NOMO-1 (cell line): ENCODE data around the gene SLC5A6.

Experiments used
- DNase-seq, 2 experiments: peaks; one replicate each; lab custom pipeline; 2025; ENCODE audit not compliant: unreplicated experiment in 2 of 2; lab: John Stamatoyannopoulos, UW

SLC5A6 gene

DNA sequence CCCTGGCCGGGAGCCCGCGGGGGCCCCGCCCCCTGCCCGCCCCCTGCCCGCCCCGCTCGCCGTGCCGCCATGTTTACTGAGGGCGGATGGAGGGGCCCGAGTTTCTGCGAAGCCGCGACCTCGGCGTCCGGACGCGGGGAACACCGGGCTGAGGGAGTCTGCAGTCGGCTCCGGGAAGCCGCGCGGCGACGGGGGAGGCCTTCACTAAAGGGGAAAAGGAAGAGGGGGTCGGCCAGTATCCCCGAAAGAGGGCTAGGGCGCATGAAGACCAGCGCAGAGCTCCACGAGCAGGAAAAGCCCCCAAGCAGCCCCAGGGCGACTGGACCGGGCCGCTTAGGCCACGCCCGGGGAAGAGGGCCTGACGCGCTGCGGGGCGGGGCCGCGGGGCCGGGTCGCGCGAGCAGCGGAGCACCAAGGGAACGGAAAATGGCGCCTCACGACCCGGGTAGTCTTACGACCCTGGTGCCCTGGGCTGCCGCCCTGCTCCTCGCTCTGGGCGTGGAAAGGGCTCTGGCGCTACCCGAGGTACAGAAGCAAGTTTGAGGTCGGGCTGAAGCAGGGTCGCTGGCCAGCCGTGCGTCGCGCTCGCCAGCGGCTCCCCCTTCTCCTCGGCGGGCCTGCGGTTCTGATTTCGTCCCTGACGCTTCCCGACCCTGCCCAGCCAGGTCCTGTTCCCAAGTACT is at the start of gene SLC5A6, which contains the start of gene ATRAID:
SLC5A6 (minus strand) TSS at position 326 of the 683 bp plus-strand sequence. CDS start 4,618 bp downstream, outside the sequence.
ATRAID (plus strand) TSS at position 99 of the 683 bp plus-strand sequence; CDS start at position 427, 328 bp downstream.
- DNase-seq = peak; percentile 83 to 93

DNA sequence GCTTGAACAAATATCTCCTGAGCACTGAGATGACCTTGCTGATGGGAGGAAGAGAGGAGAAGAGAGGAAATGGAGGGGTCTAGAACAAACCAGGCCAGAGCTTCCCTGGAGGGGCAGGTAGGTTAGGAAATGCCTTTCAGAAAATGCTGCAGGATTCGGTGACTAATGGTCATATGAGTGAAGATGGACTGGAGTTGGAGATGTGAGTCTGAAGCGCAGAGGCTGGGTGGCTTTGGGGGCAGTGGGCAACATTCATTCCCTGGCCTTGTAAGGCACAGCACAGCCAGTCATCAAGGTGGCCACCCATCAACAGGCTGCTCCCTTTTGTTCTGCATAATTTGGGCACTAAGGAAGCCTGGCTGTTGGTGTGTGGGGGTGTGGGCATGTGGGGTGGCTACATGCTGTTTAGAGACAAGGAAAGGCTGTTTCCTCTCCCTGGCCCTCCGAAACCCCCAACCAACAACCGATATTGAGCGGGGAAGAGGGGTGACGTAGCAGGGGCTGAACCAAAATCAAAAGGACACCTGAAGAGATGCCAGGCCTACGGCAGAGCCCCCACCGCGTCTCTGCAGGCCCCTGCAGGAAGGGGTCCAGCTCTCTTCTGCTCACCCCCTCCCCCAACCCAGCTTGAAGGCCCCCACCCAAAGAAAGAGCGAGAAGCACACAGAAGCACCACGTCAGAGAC is 49.3 kb upstream of the SLC5A6 start:
- DNase-seq = no peak

DNA sequence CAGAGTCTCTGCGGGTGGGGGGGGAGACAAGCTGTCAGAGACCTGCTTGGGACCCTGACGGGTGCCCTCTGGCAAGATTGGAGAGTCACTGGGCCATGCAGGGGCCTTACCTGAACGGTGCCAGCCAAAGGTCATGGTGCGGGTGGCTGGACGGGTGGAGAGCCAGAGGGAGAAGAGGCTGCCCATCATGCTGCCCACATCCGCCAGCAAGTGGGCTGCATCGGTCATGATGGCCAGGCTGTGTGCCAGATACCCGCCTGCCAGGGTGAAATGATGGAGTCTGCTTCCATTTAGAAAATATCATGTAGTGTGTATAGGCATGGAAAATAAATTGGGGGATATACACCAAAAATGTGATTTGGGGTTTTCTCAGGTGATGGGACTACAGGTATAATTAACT is 46.0 kb upstream of the SLC5A6 start:
- no peak for DNase-seq

DNA sequence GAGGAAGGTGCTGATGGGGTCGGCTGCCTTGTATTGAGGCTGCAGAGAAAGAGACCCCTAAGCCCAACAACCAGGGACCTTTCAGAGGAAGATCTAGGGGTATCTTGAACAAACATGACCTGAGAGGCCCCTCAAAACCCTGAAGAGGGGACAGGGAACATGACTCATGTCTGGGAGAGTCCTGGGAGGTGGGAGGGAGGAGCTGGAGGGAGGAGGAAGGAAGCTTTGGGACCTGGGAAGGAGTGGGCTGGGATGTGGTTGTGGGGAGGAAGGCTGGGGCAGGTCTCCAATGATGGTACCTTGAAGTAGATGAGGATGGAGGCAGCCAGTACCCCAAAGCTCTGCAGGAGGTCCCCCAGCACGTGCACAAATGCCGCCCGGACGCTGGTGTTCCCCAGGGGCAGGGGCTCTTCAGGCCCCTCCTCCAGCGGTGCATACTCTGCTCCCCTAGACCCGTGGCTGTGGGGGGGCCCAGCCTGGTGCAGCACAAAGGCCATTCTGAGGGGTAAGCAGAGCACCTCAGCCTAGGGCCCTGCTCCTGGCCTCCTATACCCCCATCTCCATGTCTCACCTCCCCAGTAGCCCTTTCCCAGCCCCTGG is 44.9 kb upstream of the SLC5A6 start:
- no peak for DNase-seq

DNA sequence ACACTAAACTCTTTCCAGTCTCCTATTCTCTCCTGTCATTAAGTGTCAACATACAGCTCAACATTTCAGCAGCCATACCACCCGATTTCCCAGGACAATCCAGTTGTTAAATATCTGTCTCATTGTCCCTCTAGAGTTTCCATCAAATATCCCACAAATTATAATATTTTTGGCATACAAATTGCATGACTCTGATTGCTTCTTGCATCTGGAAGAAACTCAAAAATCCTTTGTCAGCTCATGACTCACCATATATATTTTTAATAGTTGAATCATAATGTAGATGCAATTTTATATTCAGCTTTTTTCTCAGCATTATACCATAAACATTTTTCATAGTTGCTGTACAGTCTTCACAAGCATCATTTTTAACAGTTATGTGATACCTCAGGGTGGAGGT is 43.6 kb upstream of the SLC5A6 start:
- no peak for DNase-seq

DNA sequence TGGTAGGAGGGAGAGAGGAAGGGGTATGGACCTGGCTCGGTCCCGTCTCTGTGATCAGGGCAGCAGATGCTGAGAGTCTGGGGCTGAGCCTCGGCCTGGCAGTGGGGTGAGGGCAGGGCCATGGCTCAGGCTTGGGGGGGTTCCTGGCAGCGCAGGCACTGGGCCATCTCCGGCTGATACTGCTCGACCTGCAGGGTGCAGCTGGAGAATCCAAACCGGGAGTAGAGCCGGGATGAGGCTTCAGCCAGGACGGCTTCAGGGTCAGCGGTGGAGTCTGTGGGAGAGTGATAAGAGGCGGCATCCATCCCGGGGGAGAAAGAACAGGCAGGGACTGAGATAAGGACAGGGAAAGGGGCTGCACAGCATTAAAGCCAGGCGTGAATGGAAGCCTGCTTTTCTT is 43.1 kb upstream of the SLC5A6 start:
- no peak for DNase-seq

DNA sequence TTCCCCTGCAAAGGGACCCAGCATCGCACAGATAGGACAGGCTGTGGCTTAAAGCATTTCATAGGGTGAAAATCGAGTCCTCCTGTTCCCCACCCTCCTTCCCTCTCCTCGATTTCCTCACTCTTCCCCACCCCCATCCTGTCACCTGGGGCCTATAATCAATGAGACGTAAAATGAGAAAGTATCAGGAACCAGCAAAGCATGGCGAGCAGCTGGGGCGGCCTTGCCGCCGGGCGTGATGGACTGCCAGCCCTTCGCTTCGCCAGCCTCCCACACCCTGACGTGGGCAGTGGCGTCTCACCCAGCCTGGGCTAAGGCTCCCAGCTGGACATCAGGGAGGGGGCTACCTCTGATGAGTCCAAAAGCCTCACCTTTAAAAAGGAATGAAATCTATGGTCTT is 39.7 kb upstream of the SLC5A6 start:
- no peak for DNase-seq

DNA sequence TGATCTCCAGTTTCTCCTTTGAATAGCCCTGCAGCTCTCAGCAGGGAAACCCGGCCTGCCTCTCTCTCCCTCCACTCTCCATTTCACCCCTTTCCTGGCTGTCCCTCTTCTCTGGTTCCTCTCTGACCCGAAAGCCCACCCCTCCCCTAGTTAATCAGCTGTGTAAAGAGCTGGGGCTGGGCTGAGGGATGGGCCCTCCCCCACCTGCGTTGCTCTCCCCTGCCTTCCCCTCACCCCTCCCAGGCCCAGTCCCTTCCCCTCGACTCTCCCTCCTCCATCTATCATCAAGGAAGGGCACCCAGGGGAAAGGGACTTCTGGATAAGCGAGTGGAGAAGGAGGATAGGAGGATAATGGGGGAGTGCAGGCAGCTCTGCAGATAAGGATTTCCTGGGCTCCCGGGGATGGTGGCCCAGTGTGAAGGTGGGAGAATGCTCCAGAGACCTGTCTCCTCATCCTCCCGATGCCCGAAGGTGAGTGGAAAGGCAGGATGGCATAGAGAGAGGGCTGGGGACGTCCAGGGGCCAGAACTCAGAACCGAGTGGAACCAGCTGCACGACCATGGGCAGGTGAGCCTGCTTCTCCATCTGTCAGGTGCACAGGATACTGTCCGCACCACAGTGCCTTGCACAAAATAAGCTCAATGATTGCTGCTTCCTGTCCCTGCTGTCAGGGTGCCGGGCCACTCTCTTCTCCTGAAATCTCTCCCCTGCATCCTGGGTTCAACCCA is 38.7 kb upstream of the SLC5A6 start:
- no peak for DNase-seq

DNA sequence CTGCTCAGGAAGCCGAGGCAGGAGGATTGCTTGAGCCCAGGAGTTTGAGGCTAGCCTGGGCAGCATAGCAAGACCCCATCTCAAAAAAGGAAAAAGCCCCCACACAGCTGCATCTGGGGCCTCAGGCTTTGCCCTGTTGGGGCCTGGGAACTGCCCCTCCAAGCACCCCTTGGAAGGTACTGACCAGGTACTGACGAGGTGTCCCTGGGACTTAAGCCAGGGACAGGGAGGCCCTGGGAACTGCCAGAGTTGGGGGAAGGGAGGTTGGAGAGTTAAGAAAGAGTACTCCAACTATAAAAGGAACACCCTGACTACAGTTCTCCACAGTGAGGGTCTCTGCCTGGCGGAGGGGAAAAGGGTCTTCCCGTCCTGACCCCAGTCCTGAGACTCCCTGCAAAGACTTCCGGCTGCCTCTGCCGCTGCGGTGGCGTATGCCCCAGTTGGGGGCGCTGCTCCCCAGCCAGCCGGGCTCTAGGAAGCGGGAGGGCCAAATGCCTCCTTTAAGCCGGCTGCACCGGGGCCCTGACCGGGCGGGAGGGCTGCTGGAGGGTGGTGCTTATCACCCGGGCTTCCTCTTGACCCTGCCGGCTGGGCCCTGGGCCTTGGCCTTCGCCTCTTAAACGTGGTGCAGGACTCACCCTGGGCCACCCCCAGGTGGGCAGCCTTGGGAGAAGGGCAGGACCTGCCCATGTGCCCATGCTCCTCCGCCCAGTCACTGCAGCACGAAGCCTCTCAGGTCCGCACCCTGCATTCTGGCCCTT is 38.0 kb upstream of the SLC5A6 start:
- peak; percentile 43 to 56 for DNase-seq

DNA sequence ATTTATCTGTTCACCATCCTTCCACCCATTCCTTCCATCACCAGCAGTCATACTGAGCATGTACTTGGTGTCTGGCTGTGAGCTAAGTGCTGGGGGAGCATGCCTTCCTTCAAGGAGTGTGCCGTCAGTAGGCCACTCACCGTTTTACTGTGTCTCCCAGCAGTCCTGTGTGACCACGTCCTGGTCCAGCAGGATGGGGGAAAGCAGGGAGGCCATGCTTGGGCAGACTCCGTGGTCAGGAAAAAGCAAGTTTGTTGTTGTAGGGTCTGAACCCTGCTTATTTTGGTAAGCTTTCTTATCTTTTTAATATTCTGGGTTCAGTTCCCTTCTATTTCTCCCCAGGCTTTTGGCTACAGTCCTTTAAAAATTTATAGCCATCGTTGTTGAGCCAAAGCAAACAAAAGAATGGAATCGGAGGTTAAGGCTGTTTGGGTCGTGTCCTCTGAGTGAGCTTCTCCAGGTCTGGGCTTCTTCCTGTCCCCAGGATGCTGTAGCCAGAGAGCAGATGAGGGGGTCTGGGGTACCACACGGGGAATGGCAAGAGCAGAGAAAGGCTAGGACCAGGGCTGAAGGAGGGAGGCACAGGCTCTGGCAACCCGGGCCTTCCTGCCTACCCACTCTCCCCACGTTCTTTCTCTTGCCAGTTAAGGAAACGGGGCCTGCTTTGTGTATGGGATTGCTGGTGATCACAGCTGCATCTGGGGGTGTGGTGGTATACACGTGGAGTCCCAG is 37.3 kb upstream of the SLC5A6 start:
- DNase-seq = no peak

DNA sequence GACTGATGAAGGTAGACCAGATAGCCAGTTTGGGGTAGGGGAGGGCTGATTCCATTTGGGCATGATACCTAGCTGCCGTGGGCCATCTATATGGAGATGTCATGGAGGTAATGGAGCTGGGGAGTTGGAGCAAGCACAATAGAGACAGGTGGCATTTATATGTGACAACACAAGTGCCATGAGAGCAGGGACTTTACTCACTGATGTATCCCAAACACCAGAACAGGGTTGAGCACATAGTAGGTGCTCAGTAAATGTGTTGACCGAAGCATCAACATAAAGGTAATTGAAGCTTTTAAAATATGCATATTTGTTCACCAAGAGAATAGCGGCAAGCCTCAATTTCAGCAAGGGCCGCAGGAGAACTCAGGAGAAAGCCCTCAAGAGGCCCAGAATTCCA is 35.8 kb upstream of the SLC5A6 start:
- no peak for DNase-seq

DNA sequence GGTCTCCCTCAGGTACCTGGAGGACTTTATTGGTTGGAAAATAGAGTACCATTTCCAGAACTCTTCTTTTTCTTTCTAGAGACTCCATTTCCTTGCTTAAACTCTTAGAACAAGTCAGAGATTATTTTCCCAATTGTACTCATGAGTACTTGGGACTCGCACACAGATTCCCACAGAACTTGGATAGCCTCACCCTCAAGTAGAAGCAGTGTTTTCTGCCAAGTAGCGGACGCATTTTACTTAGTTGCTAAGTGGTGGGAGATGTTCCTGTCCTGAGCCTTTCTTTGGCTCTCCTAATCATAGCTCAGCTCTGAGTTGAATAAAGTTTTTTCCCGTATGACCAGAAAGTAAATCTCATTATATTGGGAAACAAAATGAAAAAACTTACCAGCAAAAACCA is 33.6 kb upstream of the SLC5A6 start:
- DNase-seq = no peak

DNA sequence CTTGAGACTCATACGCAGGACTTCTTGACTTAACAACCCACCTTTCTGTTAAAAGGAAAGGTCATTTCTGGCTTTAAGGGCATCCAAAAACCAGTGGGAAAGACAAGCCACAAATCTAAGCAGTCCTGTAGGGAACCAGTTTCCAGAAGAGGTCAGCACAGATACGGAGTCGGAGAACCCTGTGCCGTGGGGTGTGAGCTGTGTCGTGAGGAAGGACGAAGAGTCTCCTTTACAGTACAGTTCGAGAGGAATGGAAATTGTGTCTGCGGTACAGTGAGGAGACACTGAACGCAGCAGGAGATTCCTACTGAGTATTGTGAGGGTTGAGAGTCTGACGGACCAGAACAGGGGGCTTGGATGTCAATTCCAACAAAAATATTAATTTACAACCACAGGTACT is 33.0 kb upstream of the SLC5A6 start:
- DNase-seq = no peak

DNA sequence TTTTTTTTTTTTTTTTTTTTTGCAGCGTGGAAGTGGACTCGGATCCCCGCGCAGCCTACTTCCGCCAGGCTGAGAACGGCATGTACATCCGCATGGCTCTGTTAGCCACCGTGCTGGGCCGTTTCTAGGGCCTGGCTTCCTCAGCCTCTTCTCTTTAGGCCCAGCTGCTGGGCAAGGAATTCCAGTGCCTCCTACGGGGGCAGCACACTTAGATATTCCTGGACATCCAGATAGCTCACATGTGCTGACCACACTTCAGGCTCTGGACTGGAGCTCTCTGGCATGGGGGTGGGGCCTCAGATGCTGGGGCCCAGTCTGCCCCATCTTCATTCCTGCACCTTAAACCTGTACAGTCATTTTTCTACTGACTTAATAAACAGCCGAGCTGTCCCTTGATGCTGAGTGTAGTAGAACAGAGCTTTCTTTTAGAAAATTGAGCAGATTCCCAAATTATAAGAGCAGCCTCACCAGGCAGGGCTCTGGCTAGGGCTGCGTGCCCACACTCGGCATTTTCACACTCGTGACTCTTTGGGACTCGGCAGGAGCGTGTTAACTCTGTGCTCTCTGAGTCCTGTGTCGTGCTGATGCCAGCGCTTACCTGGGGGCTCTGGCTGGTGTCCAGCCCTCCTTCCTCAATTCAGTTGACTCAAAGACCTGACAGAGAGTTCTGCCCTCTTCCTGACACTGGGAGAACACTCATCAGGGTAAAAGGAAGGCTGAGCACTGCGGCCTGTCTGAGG is 31.5 kb upstream of the SLC5A6 start:
- DNase-seq = no peak

DNA sequence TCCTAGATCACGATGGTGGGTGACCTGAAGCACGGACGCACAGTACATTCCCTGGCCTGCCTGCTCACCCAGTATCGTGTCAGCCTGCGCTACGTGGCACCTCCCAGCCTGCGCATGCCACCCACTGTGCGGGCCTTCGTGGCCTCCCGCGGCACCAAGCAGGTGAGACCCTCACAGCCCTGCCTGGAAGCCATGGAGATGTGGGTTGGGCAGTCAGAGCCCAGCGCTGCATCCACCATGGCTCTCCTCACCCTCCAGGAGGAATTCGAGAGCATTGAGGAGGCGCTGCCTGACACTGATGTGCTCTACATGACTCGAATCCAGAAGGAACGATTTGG is 30.5 kb upstream of the SLC5A6 start:
- DNase-seq = no peak

DNA sequence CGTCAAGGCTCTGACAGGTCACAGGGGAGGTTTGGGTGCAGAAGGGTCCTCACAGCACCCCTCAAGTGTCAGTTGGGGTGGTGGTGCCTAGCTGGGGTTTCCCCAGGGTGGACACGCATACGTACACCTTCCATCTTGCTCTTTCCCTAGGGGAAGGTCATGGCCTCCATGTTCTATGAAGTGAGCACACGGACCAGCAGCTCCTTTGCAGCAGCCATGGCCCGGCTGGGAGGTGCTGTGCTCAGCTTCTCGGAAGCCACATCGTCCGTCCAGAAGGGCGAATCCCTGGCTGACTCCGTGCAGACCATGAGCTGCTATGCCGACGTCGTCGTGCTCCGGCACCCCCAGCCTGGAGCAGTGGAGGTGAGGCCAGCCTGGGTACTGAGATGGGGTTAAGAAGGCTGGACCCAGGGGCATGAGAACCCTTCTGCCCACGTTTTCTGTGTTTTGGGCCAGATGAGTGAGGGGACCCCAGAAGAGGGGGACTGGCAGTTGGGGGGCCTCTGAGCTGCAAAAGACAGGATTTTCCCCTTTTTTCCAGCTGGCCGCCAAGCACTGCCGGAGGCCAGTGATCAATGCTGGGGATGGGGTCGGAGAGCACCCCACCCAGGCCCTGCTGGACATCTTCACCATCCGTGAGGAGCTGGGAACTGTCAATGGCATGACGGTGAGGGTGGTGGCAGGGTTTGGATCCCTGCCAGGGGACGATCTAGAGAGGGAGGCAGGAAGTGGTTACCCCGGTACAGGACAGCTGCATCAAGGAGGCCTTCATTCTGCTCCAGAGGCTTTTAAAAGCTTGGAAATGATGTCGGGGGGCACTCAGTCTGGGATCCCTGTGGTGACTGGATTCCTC is 29.9 kb upstream of the SLC5A6 start:
- DNase-seq = no peak

DNA sequence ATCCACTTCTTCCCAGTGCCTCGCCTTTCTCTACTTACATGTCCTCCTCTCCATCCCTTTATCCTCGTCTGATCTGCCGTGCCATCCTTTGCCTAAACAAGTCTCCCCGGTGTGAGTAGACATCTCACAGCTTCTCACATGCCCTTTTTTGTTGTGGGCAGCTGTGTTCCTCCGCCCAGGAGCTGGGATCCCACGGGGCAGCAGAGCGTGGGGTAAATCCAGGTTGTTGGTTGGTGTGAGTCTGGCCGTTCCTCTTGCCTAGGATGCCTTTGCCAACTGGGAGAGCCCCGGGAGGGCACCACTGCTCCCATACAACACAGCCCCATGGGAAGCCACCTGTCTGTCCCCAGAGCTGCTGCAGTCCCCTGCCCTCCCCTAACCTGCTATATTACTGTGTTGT is 28.3 kb upstream of the SLC5A6 start:
- DNase-seq = no peak

DNA sequence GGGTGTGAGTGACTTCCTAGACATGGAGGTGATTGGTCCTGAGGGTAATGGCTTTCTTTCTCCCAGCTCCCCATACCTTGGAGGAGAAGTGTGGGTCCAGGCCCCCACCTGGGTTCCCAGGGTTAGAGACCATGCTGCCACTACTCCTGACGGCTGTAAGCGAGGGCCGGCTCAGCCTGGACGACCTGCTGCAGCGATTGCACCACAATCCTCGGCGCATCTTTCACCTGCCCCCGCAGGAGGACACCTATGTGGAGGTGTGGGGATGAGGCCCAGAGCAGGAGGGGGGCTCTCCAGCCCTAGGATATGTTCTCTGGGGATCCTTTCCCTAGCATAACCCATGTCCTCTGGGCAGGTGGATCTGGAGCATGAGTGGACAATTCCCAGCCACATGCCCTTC is 26.9 kb upstream of the SLC5A6 start:
- DNase-seq = no peak
